Stomach (tissue), 9 donors: ENCODE results near the gene MOGAT1. TPM values are rescaled to one million over a fixed set of nuclear protein-coding genes. Genes with fewer than 3 reads are reported as not detected.

Experiments
- DNase-seq, 2 donors: peaks; one replicate each; pipeline versions ENCODE4 v3.0.0 to v3.0.0-alpha.2; 2013 to 2019
- H3K27ac ChIP-seq, 5 donors: fragments of 200-600 bp in 4 of 5; sonication (generic) in 4 of 5; one replicate each; pipeline ENCODE4 v1.5.1; 2013 to 2019; ENCODE audit warnings: mild to moderate bottlenecking in 1 of 5, moderate library complexity in 1 of 5
- H3K27me3 ChIP-seq, 3 donors: fragments of 200-600 bp; sonication (generic); one replicate each; pipeline ENCODE4 v1.5.1; 2017 to 2019; ENCODE audit warnings: mixed run types in 1 of 3
- H3K36me3 ChIP-seq, 4 donors: fragments of 200-600 bp; sonication (generic); 1 replicate in 3 of 4; 2 replicates in 1 of 4; pipeline ENCODE4 v1.5.1; 2016 to 2019
- H3K4me1 ChIP-seq, 4 donors: fragments of 200-600 bp; sonication (generic); one replicate each; pipeline ENCODE4 v1.5.1; 2016 to 2019
- H3K4me3 ChIP-seq, 4 donors: fragments of 200-600 bp; sonication (generic) in 3 of 4; one replicate each; pipeline ENCODE4 v1.5.1; 2016 to 2019; ENCODE audit warnings: mild to moderate bottlenecking in 1 of 4
- H3K9me3 ChIP-seq, 4 donors: fragments of 200-600 bp; sonication (generic); one replicate each; pipeline ENCODE4 v1.5.1; 2016 to 2019
- EP300 ChIP-seq: sonication (generic); formaldehyde crosslinking; IDR thresholded peaks from one replicate; pipeline ENCODE4 v1.6.1; 2017; ENCODE audit warnings: antibody characterized with exemption
- POLR2A ChIP-seq, 4 donors: fragments of 450-650 bp; IDR thresholded peaks; one replicate each; pipeline ENCODE4 v1.6.1; 2016; ENCODE audit warnings: antibody characterized with exemption in 4 of 4, control low read depth in 2 of 4, mild to moderate bottlenecking in 1 of 4, moderate library complexity in 1 of 4
- POLR2AphosphoS5 ChIP-seq, 3 donors: sonication (generic); formaldehyde crosslinking; IDR thresholded peaks; one replicate each; pipeline ENCODE4 v1.6.1; 2016; ENCODE audit warnings: antibody characterized with exemption in 3 of 3
- WGBS, 5 donors: extraction: QIAGEN DNeasy Blood & Tissue Kit in 3 of 5; methylation state at CpG; one replicate each; pipeline versions ENCODE4 v1.1.5 to v1.1.7; 2013 to 2018; 5-methylcytosine and 5-hydroxymethylcytosine counted together
- intact Hi-C: fragments of 100-400 bp; cut with DNase I; formaldehyde crosslinking; loops from one replicate; pipeline ENCODE4 v1.15.1; 2023; ENCODE audit warnings: low total_unique reads
- polyA plus RNA-seq, 3 donors: library from polyadenylated mRNA; stranded (reverse); fragments of 200-250 nt; gene quantifications; one replicate each; pipeline ENCODE4 v1.2.3, GENCODE V29; 2013
- total RNA-seq, 5 donors: library from RNA; depleted of rRNA; stranded (reverse); fragments of >200 nt; gene quantifications; one replicate each; pipeline versions ENCODE4 v1.1.0 to v1.2.3, GENCODE V29; 2014 to 2016
- TF ChIP-seq, protein P1 (sequence below), 7 experiments: fragments of 450-650 bp in 4 of 7; fragments of 200-600 bp in 3 of 7; sonication (generic) in 3 of 7; IDR thresholded peaks; one replicate each; pipeline ENCODE4 v1.5.1; 2016 to 2019; ENCODE audit warnings: antibody characterized with exemption in 7 of 7, control low read depth in 2 of 7, mild to moderate bottlenecking in 1 of 7
- donor health status: healthy with polysubstance abuse.
- donor health status: Bipolar disorder and iron deficiency.
- donor health status: healthy.

The MOGAT1 gene
- total and polyA plus RNA-seq, 8 donors = 0.15 to 1.8 TPM; not detected in 6

GRCh38 chr2:222703091-222703490 lies 31.6 kb downstream of the MOGAT1 start:
- no peaks in the 10 kb centered on the region for H3K9me3 ChIP-seq
- 16 to 38% (median 19%) methylated on average over 2 of the region's 2 CpGs for WGBS, 5 donors
- peak overlapping the region in 3 of 5 donors; percentile 17 to 66 (median 39) for H3K27ac ChIP-seq
- H3K36me3 ChIP-seq = no peaks in the 10 kb centered on the region
- H3K4me1 ChIP-seq = peaks cover 11 to 39% (median 30%) of the 10 kb centered on the region in 4 donors
- intact Hi-C loops = no loop called here
- no peak overlapping the region for H3K4me3 ChIP-seq
- TF ChIP-seq, protein P1, sequence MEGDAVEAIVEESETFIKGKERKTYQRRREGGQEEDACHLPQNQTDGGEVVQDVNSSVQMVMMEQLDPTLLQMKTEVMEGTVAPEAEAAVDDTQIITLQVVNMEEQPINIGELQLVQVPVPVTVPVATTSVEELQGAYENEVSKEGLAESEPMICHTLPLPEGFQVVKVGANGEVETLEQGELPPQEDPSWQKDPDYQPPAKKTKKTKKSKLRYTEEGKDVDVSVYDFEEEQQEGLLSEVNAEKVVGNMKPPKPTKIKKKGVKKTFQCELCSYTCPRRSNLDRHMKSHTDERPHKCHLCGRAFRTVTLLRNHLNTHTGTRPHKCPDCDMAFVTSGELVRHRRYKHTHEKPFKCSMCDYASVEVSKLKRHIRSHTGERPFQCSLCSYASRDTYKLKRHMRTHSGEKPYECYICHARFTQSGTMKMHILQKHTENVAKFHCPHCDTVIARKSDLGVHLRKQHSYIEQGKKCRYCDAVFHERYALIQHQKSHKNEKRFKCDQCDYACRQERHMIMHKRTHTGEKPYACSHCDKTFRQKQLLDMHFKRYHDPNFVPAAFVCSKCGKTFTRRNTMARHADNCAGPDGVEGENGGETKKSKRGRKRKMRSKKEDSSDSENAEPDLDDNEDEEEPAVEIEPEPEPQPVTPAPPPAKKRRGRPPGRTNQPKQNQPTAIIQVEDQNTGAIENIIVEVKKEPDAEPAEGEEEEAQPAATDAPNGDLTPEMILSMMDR (IDR thresholded peaks at IDR 0.05) = no peak
- no peak for TF ChIP-seq POLR2A (IDR thresholded peaks at IDR 0.05)
- no peak for TF ChIP-seq EP300
- TF ChIP-seq POLR2AphosphoS5 (IDR thresholded peaks at IDR 0.05) = peak in 1 of 3 donors; percentile 13
- no peak for DNase-seq
- no peaks in the 10 kb centered on the region for H3K27me3 ChIP-seq

- DNase-seq = no peak
- intact Hi-C loops = no loop called here
- WGBS, 5 donors = 21 to 49% (median 31%) methylated on average over 3 of the region's 3 CpGs
Observed at GRCh38 chr2:222703886-222704285, 32.4 kb downstream of the MOGAT1 start.

DNA sequence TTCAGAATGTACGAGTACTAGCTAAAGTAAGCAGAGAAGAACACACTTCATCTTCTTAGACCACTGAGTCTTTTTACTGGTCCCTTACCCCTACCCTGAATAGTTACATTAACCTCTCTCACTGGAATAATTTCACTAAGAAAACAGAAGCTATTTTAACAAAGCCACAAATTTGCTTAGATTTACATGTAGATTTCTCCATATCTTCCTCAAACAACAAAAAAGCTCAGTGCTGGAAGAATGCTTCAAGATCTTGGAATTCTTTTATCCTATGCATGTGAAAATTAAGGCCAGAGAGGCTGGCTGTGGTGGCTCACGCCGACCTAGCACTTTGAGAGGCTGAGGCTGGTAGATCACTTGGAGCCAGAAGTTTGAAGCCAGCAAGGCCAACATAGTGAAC lies 35.2 kb downstream of the MOGAT1 start:
- Histone ChIP-seq H3K36me3 (no peaks in the 10 kb centered on the region), H3K27ac (peak overlapping the region in 1 of 5 donors; percentile 23), H3K27me3 (no peaks in the 10 kb centered on the region), H3K4me1 (peaks cover 22 to 53% (median 36%) of the 10 kb centered on the region in 4 donors), H3K9me3 (no peaks in the 10 kb centered on the region), H3K4me3 (no peak overlapping the region)
- DNase-seq = no peak
- TF ChIP-seq POLR2AphosphoS5 (IDR thresholded peaks at IDR 0.05) (no peak), POLR2A (IDR thresholded peaks at IDR 0.05) (no peak), EP300 (no peak)
- TF ChIP-seq, protein P1 (IDR thresholded peaks at IDR 0.05) = no peak
- intact Hi-C loops = loop anchor here (5.0 kb wide), 1 partner anchor 196 kb away; no protein-coding TSS in a partner anchor
- WGBS, 5 donors = 88 to 96% (median 90%) methylated on average over 3 of the region's 3 CpGs

More at GRCh38 chr2:222703886-222704285, 32.4 kb downstream of the MOGAT1 start:
- no peak overlapping the region for H3K4me3 ChIP-seq
- peaks cover 16 to 47% (median 36%) of the 10 kb centered on the region in 4 donors for H3K4me1 ChIP-seq
- no peaks in the 10 kb centered on the region for H3K9me3 ChIP-seq
- peak overlapping the region in 4 of 5 donors; percentile 17 to 66 (median 46) for H3K27ac ChIP-seq
- H3K27me3 ChIP-seq = no peaks in the 10 kb centered on the region
- TF ChIP-seq POLR2AphosphoS5 (IDR thresholded peaks at IDR 0.05) (peak in 1 of 3 donors; percentile 9), EP300 (no peak), POLR2A (IDR thresholded peaks at IDR 0.05) (no peak)
- TF ChIP-seq, protein P1 (IDR thresholded peaks at IDR 0.05) = no peak
- H3K36me3 ChIP-seq = no peaks in the 10 kb centered on the region

DNA sequence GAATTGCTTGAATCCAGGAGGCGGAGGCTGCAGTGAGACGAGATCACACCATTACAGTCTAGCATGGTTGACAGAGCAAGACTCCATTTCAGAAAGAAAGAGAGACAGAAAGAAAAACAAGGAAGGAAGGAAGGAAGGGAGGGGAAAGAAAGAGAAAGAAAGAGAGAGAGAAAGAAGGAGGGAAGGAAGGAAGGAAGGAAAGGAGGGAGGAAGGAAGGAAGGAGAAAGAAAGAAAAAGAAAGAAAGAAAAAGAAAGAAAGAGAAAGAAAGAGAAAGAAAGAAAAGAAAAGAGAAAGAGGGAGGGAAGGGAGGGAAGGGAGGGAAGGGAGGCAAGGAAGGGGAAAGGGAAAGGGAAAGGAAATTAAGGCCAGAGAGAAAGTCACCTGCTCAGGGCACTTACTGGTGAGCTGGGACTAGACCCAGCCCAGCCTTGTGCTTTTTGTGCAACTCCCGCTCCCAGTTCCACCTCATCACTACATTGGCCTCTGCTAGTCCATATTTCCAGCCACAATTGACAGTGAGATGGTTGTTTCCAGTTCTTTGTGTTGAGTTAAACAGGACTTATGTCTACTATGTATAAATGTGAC lies 35.7 kb downstream of the MOGAT1 start:
- WGBS, 5 donors = 94 to 100% (median 95%) methylated on average over 3 of the region's 3 CpGs
- H3K36me3 ChIP-seq = no peaks in the 10 kb centered on the region
- TF ChIP-seq, protein P1 (IDR thresholded peaks at IDR 0.05) = no peak
- no peak for TF ChIP-seq EP300
- no peak for DNase-seq
- peak overlapping the region in 3 of 5 donors; percentile 23 to 40 (median 31) for H3K27ac ChIP-seq
- H3K9me3 ChIP-seq = no peaks in the 10 kb centered on the region
- H3K4me1 ChIP-seq = peaks cover 22 to 48% (median 36%) of the 10 kb centered on the region in 4 donors
- intact Hi-C loops = loop anchor here (5.0 kb wide), 1 partner anchor 195 kb away; no protein-coding TSS in a partner anchor
- no peak overlapping the region for H3K4me3 ChIP-seq
- no peaks in the 10 kb centered on the region for H3K27me3 ChIP-seq
